Measurements from ENCODE around the gene LLGL2.

The LLGL2 gene

GRCh38 chr17:75622076-75622475 is 96.6 kb downstream of the LLGL2 start:
- no peak for DNase-seq (ENCODE audit: low spot score in 2 of 2)
- no peak overlapping the region for H3K4me3 Mint-ChIP-seq
- H3K27me3 Mint-ChIP-seq: no peaks in the 10 kb centered on the region
- peaks cover 2% of the 10 kb centered on the region for H3K36me3 Mint-ChIP-seq (ENCODE audit: insufficient read depth)
- H3K9me3 Mint-ChIP-seq: no peaks in the 10 kb centered on the region
- no peak overlapping the region for H3K27ac Mint-ChIP-seq (ENCODE audit: low read depth)
- no peak for ATAC-seq (replicated peaks; ENCODE audit: extremely low read depth, poor library complexity, severe bottlenecking)
- peaks cover 6% of the 10 kb centered on the region for H3K4me1 Mint-ChIP-seq

DNA sequence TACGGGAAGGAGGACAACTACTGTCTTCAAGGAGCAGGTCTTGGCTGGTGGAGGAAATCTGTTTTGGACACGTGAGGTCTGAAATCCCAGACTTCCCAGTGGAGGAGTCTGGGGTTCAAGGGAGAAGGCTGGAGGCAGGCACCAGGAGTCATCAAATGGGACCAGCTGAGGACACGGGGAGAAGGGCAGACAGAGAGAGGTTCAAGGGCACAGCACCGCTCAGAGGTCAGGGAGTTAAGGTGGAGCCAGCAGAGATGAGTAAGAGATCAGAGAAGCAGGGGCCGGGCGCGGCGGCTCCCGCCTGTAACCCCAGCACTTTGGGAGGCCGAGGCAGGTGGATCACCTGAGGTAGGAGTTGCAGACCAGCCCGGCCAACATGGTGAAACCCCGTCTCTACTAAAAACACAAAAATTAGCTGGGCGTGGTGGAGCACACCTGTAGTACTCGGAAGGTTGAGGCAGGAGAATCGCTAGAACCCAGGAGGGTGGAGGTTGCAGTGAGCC is 97.3 kb downstream of the LLGL2 start:
- ATAC-seq (replicated peaks; ENCODE audit: extremely low read depth, poor library complexity, severe bottlenecking) (no peak), DNase-seq (ENCODE audit: low spot score in 2 of 2) (no peak)
- Mint-ChIP-seq H3K36me3 (ENCODE audit: insufficient read depth) (peaks cover 2% of the 10 kb centered on the region), H3K9me3 (no peaks in the 10 kb centered on the region), H3K27ac (ENCODE audit: low read depth) (no peak overlapping the region), H3K4me3 (no peak overlapping the region), H3K4me1 (peaks cover 6% of the 10 kb centered on the region), H3K27me3 (no peaks in the 10 kb centered on the region)

- DNase-seq (ENCODE audit: low spot score in 2 of 2) (no peak), ATAC-seq (replicated peaks; ENCODE audit: extremely low read depth, poor library complexity, severe bottlenecking) (no peak)
- Mint-ChIP-seq H3K4me3 (no peak overlapping the region), H3K9me3 (no peaks in the 10 kb centered on the region), H3K4me1 (peaks cover 6% of the 10 kb centered on the region), H3K36me3 (ENCODE audit: insufficient read depth) (peaks cover 2% of the 10 kb centered on the region), H3K27ac (ENCODE audit: low read depth) (peak overlapping the region; percentile 25), H3K27me3 (no peaks in the 10 kb centered on the region)
Observed at GRCh38 chr17:75623386-75623785, 97.9 kb downstream of the LLGL2 start.

- peak overlapping the region; percentile 25 for H3K27ac Mint-ChIP-seq (ENCODE audit: low read depth)
- no peaks in the 10 kb centered on the region for H3K27me3 Mint-ChIP-seq
- DNase-seq (ENCODE audit: low spot score in 2 of 2) (no peak), ATAC-seq (replicated peaks; ENCODE audit: extremely low read depth, poor library complexity, severe bottlenecking) (no peak)
- H3K4me1 Mint-ChIP-seq: peaks cover 6% of the 10 kb centered on the region
- no peaks in the 10 kb centered on the region for H3K9me3 Mint-ChIP-seq
- no peak overlapping the region for H3K4me3 Mint-ChIP-seq
- peaks cover 2% of the 10 kb centered on the region for H3K36me3 Mint-ChIP-seq (ENCODE audit: insufficient read depth)
Observed at GRCh38 chr17:75624021-75624420, 98.5 kb downstream of the LLGL2 start.

Measured in central memory CD8-positive, alpha-beta T cell (primary cell).